ENCODE results near the gene ZG16B.

- TF ChIP-seq EZH2 (IDR thresholded peaks at IDR 0.05; ENCODE audit: low read length, unreplicated experiment) (no peak), EZH2phosphoT487 (IDR thresholded peaks at IDR 0.05; ENCODE audit: borderline replicate concordance, low read length) (no peak)
- TF ChIP-seq, protein P1, sequence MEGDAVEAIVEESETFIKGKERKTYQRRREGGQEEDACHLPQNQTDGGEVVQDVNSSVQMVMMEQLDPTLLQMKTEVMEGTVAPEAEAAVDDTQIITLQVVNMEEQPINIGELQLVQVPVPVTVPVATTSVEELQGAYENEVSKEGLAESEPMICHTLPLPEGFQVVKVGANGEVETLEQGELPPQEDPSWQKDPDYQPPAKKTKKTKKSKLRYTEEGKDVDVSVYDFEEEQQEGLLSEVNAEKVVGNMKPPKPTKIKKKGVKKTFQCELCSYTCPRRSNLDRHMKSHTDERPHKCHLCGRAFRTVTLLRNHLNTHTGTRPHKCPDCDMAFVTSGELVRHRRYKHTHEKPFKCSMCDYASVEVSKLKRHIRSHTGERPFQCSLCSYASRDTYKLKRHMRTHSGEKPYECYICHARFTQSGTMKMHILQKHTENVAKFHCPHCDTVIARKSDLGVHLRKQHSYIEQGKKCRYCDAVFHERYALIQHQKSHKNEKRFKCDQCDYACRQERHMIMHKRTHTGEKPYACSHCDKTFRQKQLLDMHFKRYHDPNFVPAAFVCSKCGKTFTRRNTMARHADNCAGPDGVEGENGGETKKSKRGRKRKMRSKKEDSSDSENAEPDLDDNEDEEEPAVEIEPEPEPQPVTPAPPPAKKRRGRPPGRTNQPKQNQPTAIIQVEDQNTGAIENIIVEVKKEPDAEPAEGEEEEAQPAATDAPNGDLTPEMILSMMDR (conservative IDR thresholded peaks at IDR 0.05; ENCODE audit: low read depth, low read length): no peak
Measured at GRCh38 chr16:2831203-2831602, 1.1 kb downstream of the ZG16B start.

Data from PC-3 (cell line).